Mesenchymal stem cell (in vitro differentiated cells and primary cell): Measurements from ENCODE around the gene CMBL.

Experiments used
- DNase-seq: peaks from one replicate; pipeline ENCODE4 v3.0.0-alpha.2; 2013
- H2AFZ ChIP-seq: one replicate; pipeline ENCODE4 v1.6.1; 2013; ENCODE audit warnings: low read depth, mild to moderate bottlenecking, control low read depth, inconsistent platforms, low read length, moderate library complexity
- H2AK5ac ChIP-seq: 2 replicates; pipeline ENCODE4 v1.6.1; 2013; ENCODE audit warnings: low read length, moderate library complexity, mild to moderate bottlenecking, inconsistent platforms; ENCODE audit not compliant: severe bottlenecking
- H2BK120ac ChIP-seq: one replicate; pipeline ENCODE4 v1.6.1; 2013; ENCODE audit warnings: low read depth, mild to moderate bottlenecking, inconsistent platforms, low read length, moderate library complexity
- H2BK12ac ChIP-seq, 2 experiments: one replicate each; pipeline ENCODE4 v1.6.1; 2013; ENCODE audit warnings: inconsistent platforms in 2 of 2, low read length in 2 of 2, mild to moderate bottlenecking in 2 of 2, moderate library complexity in 2 of 2, control low read depth in 1 of 2
- H2BK15ac ChIP-seq: one replicate; pipeline ENCODE4 v1.6.1; 2013; ENCODE audit warnings: mild to moderate bottlenecking, low read depth, inconsistent platforms; ENCODE audit not compliant: poor library complexity, severe bottlenecking
- H2BK5ac ChIP-seq: 2 replicates; pipeline ENCODE4 v1.6.1; 2013; ENCODE audit warnings: low read depth, mild to moderate bottlenecking, low read length, control low read depth, inconsistent platforms; ENCODE audit not compliant: poor library complexity, severe bottlenecking
- H3K14ac ChIP-seq, 2 experiments: one replicate each; pipeline ENCODE4 v1.6.1; 2013; ENCODE audit warnings: inconsistent platforms in 2 of 2, low read length in 2 of 2, control low read depth in 1 of 2, mild to moderate bottlenecking in 1 of 2, moderate library complexity in 1 of 2
- H3K18ac ChIP-seq, 2 experiments: one replicate each; pipeline ENCODE4 v1.6.1; 2013; ENCODE audit warnings: inconsistent platforms in 2 of 2, low read length in 2 of 2, control low read depth in 1 of 2, low read depth in 1 of 2, mild to moderate bottlenecking in 1 of 2
- H3K23ac ChIP-seq, 2 experiments: one replicate each; pipeline ENCODE4 v1.6.1; 2013; ENCODE audit warnings: inconsistent platforms in 2 of 2, low read length in 2 of 2, mild to moderate bottlenecking in 2 of 2, moderate library complexity in 2 of 2, control low read depth in 1 of 2
- H3K27ac ChIP-seq: 2 replicates; pipeline ENCODE4 v1.5.1; 2013; ENCODE audit warnings: mild to moderate bottlenecking, moderate library complexity, low read length, control low read depth, inconsistent platforms; ENCODE audit not compliant: poor library complexity, severe bottlenecking
- H3K27me3 ChIP-seq, 2 experiments: 2 replicates each; pipeline versions ENCODE4 v1.6.1 to v1.7.0; 2013; ENCODE audit warnings: low read length in 2 of 2, mild to moderate bottlenecking in 2 of 2, moderate library complexity in 2 of 2, control low read depth in 1 of 2, inconsistent platforms in 1 of 2; ENCODE audit not compliant: control insufficient read depth in 1 of 2, insufficient read depth in 1 of 2
- H3K36me3 ChIP-seq, 2 experiments: 2 replicates each; pipeline versions ENCODE4 v1.6.1 to v1.7.0; 2013; ENCODE audit warnings: low read length in 2 of 2, control low read depth in 1 of 2, inconsistent platforms in 1 of 2, low read depth in 1 of 2, mild to moderate bottlenecking in 1 of 2; ENCODE audit not compliant: insufficient read depth in 2 of 2, control insufficient read depth in 1 of 2
- H3K4ac ChIP-seq, 2 experiments: one replicate each; pipeline ENCODE4 v1.6.1; 2013; ENCODE audit warnings: inconsistent platforms in 2 of 2, low read length in 2 of 2, mild to moderate bottlenecking in 2 of 2, moderate library complexity in 2 of 2, control low read depth in 1 of 2, low read depth in 1 of 2
- H3K4me1 ChIP-seq: 2 replicates; pipeline ENCODE4 v1.6.1; 2013; ENCODE audit warnings: low read depth, low read length, control low read depth; ENCODE audit not compliant: control insufficient read depth, insufficient read depth
- H3K4me2 ChIP-seq: 2 replicates; pipeline ENCODE4 v1.6.1; 2013; ENCODE audit warnings: low read length, mild to moderate bottlenecking, inconsistent platforms; ENCODE audit not compliant: poor library complexity, severe bottlenecking
- H3K4me3 ChIP-seq, 2 experiments: 2 replicates each; pipeline versions ENCODE4 v1.5.1 to v1.7.0; 2013; ENCODE audit warnings: low read length in 2 of 2, mild to moderate bottlenecking in 2 of 2, control low read depth in 1 of 2, low read depth in 1 of 2; ENCODE audit not compliant: insufficient read depth in 1 of 2
- H3K79me1 ChIP-seq: replicated peaks from 2 replicates; pipeline ENCODE4 v1.6.1; 2013; ENCODE audit warnings: mild to moderate bottlenecking, control low read depth, low read length, inconsistent platforms; ENCODE audit not compliant: poor library complexity, severe bottlenecking
- H3K9ac ChIP-seq: 2 replicates; pipeline ENCODE4 v1.7.0; 2013; ENCODE audit warnings: mild to moderate bottlenecking, low read length, moderate library complexity
- H3K9me3 ChIP-seq: 2 replicates; pipeline ENCODE4 v1.7.0; 2013; ENCODE audit warnings: mild to moderate bottlenecking, low read length; ENCODE audit not compliant: control insufficient read depth
- H4K8ac ChIP-seq: one replicate; pipeline ENCODE4 v1.6.1; 2013; ENCODE audit warnings: inconsistent platforms, mild to moderate bottlenecking, low read length, moderate library complexity
- H4K91ac ChIP-seq: one replicate; pipeline ENCODE4 v1.6.1; 2013; ENCODE audit warnings: mild to moderate bottlenecking, low read length, inconsistent platforms
- WGBS: methylation state at CpG from one replicate; pipeline ENCODE4 v1.1.7; 2013; ENCODE audit warnings: mixed read lengths; 5-methylcytosine and 5-hydroxymethylcytosine counted together

Gene CMBL

GRCh38 chr5:10301266-10301665 lies 6.4 kb downstream of the CMBL start:
- H2BK5ac ChIP-seq = no peak overlapping the region
- peaks cover 10 to 13% of the 10 kb centered on the region in 2 experiments for H3K36me3 ChIP-seq
- DNase-seq = no peak
- H4K91ac ChIP-seq = no peak overlapping the region
- H2AFZ ChIP-seq = no peak overlapping the region
- H2BK120ac ChIP-seq = no peak overlapping the region
- no peak overlapping the region for H4K8ac ChIP-seq
- no peaks in the 10 kb centered on the region for H3K27me3 ChIP-seq
- H3K27ac ChIP-seq = no peak overlapping the region
- 88% methylated on average over 7 of the region's 7 CpGs for WGBS
- no peak overlapping the region for H3K14ac ChIP-seq
- H2AK5ac ChIP-seq = no peak overlapping the region
- H3K18ac ChIP-seq = no peak overlapping the region
- no peak overlapping the region for H3K9ac ChIP-seq
- H3K4me3 ChIP-seq = no peak overlapping the region
- peaks cover 40% of the 10 kb centered on the region for H3K79me1 ChIP-seq
- H2BK12ac ChIP-seq = no peak overlapping the region
- H3K9me3 ChIP-seq = no peaks in the 10 kb centered on the region
- H3K4me2 ChIP-seq = no peak overlapping the region
- no peak overlapping the region for H3K23ac ChIP-seq
- no peak overlapping the region for H2BK15ac ChIP-seq
- no peak overlapping the region for H3K4ac ChIP-seq
- H3K4me1 ChIP-seq = peaks cover 7% of the 10 kb centered on the region

GRCh38 chr5:10300246-10300645 lies 7.5 kb downstream of the CMBL start:
- no peak overlapping the region for H3K4me3 ChIP-seq
- no peak overlapping the region for H4K91ac ChIP-seq
- peaks cover 6% of the 10 kb centered on the region for H3K4me1 ChIP-seq
- no peak overlapping the region for H3K23ac ChIP-seq
- no peak overlapping the region for H4K8ac ChIP-seq
- no peak overlapping the region for H2BK5ac ChIP-seq
- no peak overlapping the region for H2AFZ ChIP-seq
- no peak overlapping the region for H2BK12ac ChIP-seq
- H3K4ac ChIP-seq = no peak overlapping the region
- H3K79me1 ChIP-seq = peaks cover 32% of the 10 kb centered on the region
- no peaks in the 10 kb centered on the region for H3K9me3 ChIP-seq
- 92% methylated on average over 5 of the region's 5 CpGs for WGBS
- H3K4me2 ChIP-seq = no peak overlapping the region
- H3K14ac ChIP-seq = no peak overlapping the region
- H2AK5ac ChIP-seq = no peak overlapping the region
- H3K36me3 ChIP-seq = peaks cover 14 to 16% of the 10 kb centered on the region in 2 experiments
- H2BK120ac ChIP-seq = no peak overlapping the region
- DNase-seq = no peak
- no peak overlapping the region for H3K27ac ChIP-seq
- no peak overlapping the region for H2BK15ac ChIP-seq
- H3K9ac ChIP-seq = no peak overlapping the region
- no peaks in the 10 kb centered on the region for H3K27me3 ChIP-seq
- no peak overlapping the region for H3K18ac ChIP-seq

GRCh38 chr5:10297646-10298204 lies 10.0 kb downstream of the CMBL start:
- Histone ChIP-seq H4K8ac (no peak overlapping the region), H3K18ac (peak overlapping the region in 1 of 2 experiments; percentile 72), H3K4ac (no peak overlapping the region), H3K4me2 (no peak overlapping the region), H3K79me1 (peaks cover 25% of the 10 kb centered on the region), H3K27ac (no peak overlapping the region), H4K91ac (no peak overlapping the region), H3K4me3 (no peak overlapping the region), H2BK5ac (no peak overlapping the region), H3K4me1 (peaks cover 8% of the 10 kb centered on the region), H2BK120ac (no peak overlapping the region), H2BK12ac (no peak overlapping the region), H3K14ac (peak overlapping the region in 1 of 2 experiments; percentile 37), H3K9ac (no peak overlapping the region), H3K9me3 (no peaks in the 10 kb centered on the region), H3K27me3 (no peaks in the 10 kb centered on the region), H2AK5ac (no peak overlapping the region), H3K23ac (no peak overlapping the region), H2AFZ (no peak overlapping the region), H2BK15ac (no peak overlapping the region), H3K36me3 (peaks cover 14 to 16% of the 10 kb centered on the region in 2 experiments)
- DNase-seq = no peak
- WGBS = 89% methylated on average over 13 of the region's 14 CpGs

DNA sequence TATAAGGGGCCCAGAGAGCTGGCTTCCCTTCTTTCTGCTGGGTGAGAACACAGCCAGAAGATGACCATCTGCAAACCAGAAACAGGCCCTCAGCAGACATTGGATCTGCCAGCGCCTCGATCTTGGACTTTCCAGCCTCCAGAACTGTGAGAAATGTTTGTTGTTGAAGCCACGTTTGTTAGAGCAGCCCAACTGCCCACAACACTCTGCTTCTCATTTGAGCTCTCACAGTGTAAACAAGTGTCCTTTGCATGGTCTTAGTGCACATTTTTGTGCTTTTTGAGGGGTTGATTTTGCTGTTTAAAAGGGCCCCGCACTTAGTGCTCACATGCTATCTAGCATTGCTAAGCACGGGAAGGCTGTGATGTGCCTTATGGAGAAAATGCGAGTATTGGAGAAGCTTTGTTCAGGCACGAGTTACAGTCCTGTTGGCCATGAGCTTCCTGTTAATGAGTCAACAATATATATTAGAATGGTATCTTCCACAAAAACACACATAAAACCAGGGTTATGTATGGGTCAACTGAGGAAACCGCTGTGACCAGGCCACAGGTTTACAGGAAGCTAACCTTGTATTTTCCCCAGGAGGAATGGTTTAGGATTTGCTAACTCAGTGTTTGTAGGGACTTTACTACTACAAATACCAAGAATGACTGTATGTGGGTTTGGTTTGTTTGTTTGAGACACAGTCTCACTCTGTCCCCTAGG lies 11.9 kb downstream of the CMBL start:
- Histone ChIP-seq H4K91ac (no peak overlapping the region), H4K8ac (no peak overlapping the region), H2BK12ac (no peak overlapping the region), H3K36me3 (peaks cover 14% of the 10 kb centered on the region in 2 experiments), H2BK120ac (no peak overlapping the region), H3K23ac (no peak overlapping the region), H3K27me3 (no peaks in the 10 kb centered on the region), H3K9ac (no peak overlapping the region), H3K18ac (no peak overlapping the region), H3K4me1 (peaks cover 8% of the 10 kb centered on the region), H3K79me1 (peaks cover 25% of the 10 kb centered on the region), H3K14ac (no peak overlapping the region), H2AK5ac (no peak overlapping the region), H3K27ac (no peak overlapping the region), H2BK15ac (no peak overlapping the region), H3K4ac (no peak overlapping the region), H3K9me3 (no peaks in the 10 kb centered on the region), H3K4me3 (no peak overlapping the region), H2BK5ac (no peak overlapping the region), H3K4me2 (no peak overlapping the region), H2AFZ (no peak overlapping the region)
- no peak for DNase-seq
- WGBS = 87% methylated on average over 4 of the region's 8 CpGs
